HG02642 (cell line): ENCODE measurements around the gene CRTC1.
"Not testable (repeated sequence)": the region's sequence is repeated elsewhere in the genome, so short reads cannot be mapped to it uniquely, and the experiment has no call there.

Experiments used
- ATAC-seq: cut with Tn5 transposase; IDR thresholded peaks from one replicate; pipeline ENCODE4 v1.9.1; 2021; ENCODE audit warnings: mild to moderate bottlenecking; ENCODE audit not compliant: unreplicated experiment, poor library complexity

CRTC1 gene

GRCh38 chr19:18793144-18794028, 109.9 kb downstream of the CRTC1 start:
- ATAC-seq = no peak

GRCh38 chr19:18794029-18794313, 110.5 kb downstream of the CRTC1 start:
- ATAC-seq = no peak

GRCh38 chr19:18794692-18795091, 111.2 kb downstream of the CRTC1 start:
- ATAC-seq = no peak

GRCh38 chr19:18795540-18795939, 112.1 kb downstream of the CRTC1 start:
- no peak for ATAC-seq

- ATAC-seq = no peak
Observed at GRCh38 chr19:18796239-18796638, 112.8 kb downstream of the CRTC1 start.

GRCh38 chr19:18798384-18799352, 115.2 kb downstream of the CRTC1 start:
- ATAC-seq = no peak

- ATAC-seq = no peak
Observed at GRCh38 chr19:18799389-18799970, 116.0 kb downstream of the CRTC1 start.

- no peak for ATAC-seq
Observed at GRCh38 chr19:18800079-18800478, 116.6 kb downstream of the CRTC1 start.

GRCh38 chr19:18800636-18801035, 117.2 kb downstream of the CRTC1 start:
- no peak for ATAC-seq

GRCh38 chr19:18802354-18802753, 118.9 kb downstream of the CRTC1 start:
- no peak for ATAC-seq

- ATAC-seq = no peak
Observed at GRCh38 chr19:18803550-18804138, 120.2 kb downstream of the CRTC1 start.

- no peak for ATAC-seq
Observed at GRCh38 chr19:18804139-18804601, 120.7 kb downstream of the CRTC1 start.

GRCh38 chr19:18804643-18805042, 121.2 kb downstream of the CRTC1 start:
- no peak for ATAC-seq

GRCh38 chr19:18807861-18808331, 124.4 kb downstream of the CRTC1 start:
- ATAC-seq = no peak

- ATAC-seq = no peak
Observed at GRCh38 chr19:18809149-18809868, 125.8 kb downstream of the CRTC1 start.

GRCh38 chr19:18811638-18812037, 128.2 kb downstream of the CRTC1 start:
- not testable (repeated sequence) for ATAC-seq

- ATAC-seq = no peak
Observed at GRCh38 chr19:18814063-18814462, 130.6 kb downstream of the CRTC1 start.

- ATAC-seq = no peak
Observed at GRCh38 chr19:18815673-18816072, 132.2 kb downstream of the CRTC1 start.

GRCh38 chr19:18816645-18817044, 133.2 kb downstream of the CRTC1 start:
- not testable (repeated sequence) for ATAC-seq

- ATAC-seq = no peak
Observed at GRCh38 chr19:18817574-18817973, 134.1 kb downstream of the CRTC1 start.
